GM18867 (cell line): ENCODE measurements around the gene MRTFB.
"Not testable (repeated sequence)": the region's sequence is repeated elsewhere in the genome, so short reads cannot be mapped to it uniquely, and the experiment has no call there.

ENCODE experiments used
- ATAC-seq: cut with Tn5 transposase; IDR thresholded peaks from one replicate; pipeline ENCODE4 v1.9.1; 2021; ENCODE audit warnings: mild to moderate bottlenecking, moderate library complexity; ENCODE audit not compliant: unreplicated experiment

Gene MRTFB

DNA sequence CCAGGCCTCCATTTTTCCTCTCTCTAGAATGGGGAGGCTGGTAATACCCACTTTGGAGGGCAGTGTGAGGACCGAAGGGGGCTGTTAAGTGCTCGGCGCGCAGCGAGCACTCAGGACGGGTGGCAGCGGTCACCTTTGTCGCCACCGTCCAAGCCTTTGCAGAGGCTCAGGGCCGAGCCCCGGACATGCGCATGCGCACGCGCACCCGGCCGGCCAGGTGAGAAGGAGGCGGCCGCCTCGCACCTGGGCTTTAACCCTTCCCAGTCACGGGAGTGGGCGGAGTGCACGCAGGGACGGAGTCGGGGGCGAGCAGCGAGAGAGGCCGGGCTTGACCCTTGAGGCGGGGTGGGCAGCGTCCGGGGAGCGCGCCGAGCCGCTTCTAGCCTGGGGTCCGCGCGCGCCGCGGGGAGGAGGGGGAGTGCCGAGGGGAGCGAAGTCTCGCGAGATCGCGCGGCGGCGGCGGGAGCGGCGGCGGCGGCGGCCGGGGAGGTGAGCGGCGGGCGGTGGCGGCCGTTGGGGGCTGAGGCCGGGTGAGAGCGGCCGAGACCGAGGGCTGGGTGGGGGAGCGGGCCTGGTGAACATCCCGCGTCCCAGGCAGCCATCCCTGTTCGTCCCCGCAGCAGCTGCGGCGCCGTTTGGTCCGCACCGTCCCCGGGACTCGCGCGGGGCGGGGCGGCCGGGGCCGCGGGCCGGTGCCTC lies at the start of gene MRTFB:
Gene MRTFB, plus strand, starts transcription at position 443 of the 699 bp plus-strand sequence. CDS start 69,288 bp downstream, outside the sequence.
- peak; percentile 87 for ATAC-seq

DNA sequence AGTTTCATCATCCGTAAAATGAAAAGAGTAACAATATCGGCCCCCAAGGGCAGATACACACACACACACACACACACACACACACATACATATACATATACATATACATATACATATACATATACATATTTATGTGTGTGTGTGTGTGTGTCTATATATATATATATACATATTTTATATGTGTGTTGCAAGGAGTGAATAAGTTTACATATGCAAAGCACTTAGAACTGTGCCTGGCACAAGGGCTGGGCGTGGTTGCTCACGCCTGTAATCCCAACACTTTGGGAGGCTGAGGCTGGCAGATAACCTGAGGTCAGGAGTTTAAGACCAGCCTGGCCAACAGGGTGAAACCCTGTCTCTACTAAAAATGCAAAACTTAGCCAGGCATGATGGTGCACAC lies 47.6 kb upstream of the MRTFB start:
- not testable (repeated sequence) for ATAC-seq

DNA sequence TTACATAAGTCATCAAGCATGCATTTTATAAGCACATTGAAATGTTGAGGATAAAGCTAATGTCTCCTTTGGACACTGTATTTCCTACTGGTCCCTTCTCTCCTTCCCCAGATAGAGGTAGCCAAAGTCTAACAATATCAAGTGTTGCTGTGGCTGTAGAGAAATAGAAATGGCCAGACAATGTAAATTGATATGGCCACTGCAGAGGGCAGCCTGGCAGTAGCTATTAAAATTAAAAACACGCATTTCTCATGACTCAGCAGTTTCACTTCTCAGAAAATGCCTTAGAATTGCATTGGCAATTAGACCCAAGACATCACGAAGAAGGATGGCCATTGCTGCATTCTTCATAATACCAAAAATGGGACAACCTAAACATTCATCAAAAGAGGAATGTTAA lies 46.8 kb upstream of the MRTFB start:
- ATAC-seq: no peak

DNA sequence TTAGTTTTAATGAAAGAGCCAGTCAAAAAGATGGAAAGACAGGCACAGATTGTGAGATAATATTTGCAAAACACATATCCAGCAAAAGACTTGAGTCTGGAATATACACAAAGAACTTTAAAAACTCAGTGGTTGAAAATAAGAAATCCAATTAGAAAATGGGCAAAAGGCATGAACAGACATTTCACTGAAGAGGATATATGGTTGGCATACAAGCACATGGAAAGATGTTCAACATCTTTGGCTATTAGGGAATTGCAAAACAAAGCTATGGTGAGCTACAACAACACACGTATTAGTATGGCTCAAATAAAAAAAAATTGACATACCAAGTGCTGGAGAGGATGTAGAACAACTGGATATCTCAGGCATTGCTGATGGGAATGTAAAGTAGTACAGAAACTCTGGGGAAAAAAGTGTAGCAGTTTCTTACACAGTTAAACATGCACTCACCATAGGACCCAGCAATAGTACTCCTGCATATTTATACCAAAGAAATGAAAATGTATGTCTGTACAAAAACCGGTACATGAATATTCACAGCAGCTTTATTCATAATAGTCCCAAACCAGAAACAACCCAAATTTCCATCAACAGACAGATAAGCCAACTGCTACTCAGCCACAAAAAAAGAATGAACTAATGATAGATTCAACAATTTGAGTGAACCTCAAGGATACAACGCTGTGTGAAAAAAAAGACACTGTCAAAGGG lies 44.4 kb upstream of the MRTFB start:
- no peak for ATAC-seq

GRCh38 chr16:14028202-14028601 lies 42.9 kb upstream of the MRTFB start:
- no peak for ATAC-seq

DNA sequence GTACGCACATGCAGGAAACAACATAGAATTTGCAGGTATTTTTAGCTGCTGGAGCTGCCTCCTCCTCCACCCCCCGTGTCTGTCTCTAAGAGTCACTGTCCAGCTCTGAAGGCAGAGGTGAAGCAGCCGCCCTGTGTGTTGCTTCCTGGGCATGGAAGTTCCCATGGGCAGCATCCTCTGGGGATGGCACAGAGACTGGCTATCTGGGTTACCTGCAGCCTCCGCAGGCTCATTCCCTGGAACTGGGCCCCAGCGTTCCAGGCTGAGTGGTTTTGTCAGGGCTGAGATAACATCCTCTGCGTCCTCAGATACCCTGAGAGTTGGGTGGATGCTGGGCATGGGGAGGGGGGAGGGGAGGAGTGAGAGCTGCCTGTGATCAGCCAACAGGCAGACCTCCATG lies 41.5 kb upstream of the MRTFB start:
- ATAC-seq: no peak

DNA sequence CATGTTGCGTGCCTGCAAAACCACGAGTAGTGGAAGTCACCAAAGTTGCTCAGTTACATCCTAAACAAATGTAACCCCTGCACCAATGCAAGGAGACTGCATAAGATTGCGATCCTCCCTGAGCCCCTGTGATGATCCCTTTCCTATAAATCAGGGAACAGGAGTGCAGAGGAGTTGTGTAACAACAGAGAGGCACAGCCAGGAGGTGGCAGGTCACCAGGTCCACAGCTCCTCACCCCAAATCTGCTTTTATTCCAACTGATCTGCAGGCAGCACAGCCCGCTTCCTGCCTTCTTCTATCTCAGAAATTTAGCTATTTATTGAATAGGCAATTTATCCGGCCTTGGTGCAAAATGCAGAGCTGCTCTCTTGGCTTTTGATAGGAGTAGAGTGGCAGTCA lies 36.0 kb upstream of the MRTFB start:
- no peak for ATAC-seq

- ATAC-seq: no peak
These were observed 34.2 kb upstream of the MRTFB start for GRCh38 chr16:14036889-14037288.

GRCh38 chr16:14037960-14038359 lies 33.2 kb upstream of the MRTFB start:
- ATAC-seq: no peak

GRCh38 chr16:14041164-14041563 lies 30.0 kb upstream of the MRTFB start:
- no peak for ATAC-seq

GRCh38 chr16:14042706-14043105 lies 28.4 kb upstream of the MRTFB start:
- ATAC-seq: no peak

GRCh38 chr16:14043278-14043677 lies 27.8 kb upstream of the MRTFB start:
- no peak for ATAC-seq

- no peak for ATAC-seq
These were observed 27.3 kb upstream of the MRTFB start for GRCh38 chr16:14043793-14044192.

GRCh38 chr16:14047121-14047859 lies 23.8 kb upstream of the MRTFB start:
- ATAC-seq: not testable (repeated sequence)

GRCh38 chr16:14050291-14051027 lies 20.7 kb upstream of the MRTFB start:
- ATAC-seq: no peak

GRCh38 chr16:14051103-14051729 lies 19.9 kb upstream of the MRTFB start:
- no peak for ATAC-seq

DNA sequence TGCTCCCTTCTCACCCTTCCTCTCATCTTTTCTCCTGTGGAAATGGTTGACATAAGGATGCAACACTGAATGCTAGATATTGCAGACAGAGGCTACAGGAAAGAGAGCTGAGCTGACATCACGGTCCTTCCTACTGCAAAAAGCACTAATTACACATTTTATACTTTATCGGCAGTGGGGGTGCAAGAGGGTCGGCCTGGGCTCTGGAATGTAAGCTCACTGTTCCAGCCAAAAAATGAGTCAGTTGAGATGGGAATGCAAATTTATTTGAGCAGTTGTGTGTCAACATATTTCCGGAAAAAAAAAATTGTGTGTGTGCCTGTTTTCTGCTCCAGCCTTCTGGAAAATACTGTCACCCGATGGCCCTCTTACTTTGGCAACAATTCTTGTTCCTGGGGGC lies 14.1 kb upstream of the MRTFB start:
- no peak for ATAC-seq

DNA sequence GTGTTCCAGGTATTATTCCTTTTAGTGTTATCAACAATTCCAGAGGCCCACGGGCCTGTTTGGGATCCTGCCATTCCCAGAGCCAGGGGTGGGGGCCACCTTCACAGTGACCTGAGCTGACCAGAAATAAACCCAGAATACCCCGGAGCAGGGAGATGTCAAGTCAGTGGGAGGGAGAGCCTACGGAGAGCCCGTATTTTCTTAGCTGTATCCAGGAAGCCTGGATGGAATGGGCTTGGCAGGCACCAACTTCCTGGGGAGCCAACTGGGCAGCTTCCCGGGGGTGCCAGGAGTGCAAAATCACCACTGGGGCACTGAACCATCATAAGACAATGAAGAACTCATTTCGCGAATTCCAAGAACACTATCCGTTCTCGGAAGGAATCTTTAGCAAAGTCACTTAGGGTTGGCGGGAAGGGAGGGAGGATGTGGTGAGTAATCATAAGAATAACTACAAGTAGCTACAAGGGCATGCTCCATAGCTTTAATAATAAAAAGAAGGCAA lies 13.2 kb upstream of the MRTFB start:
- ATAC-seq: no peak

- ATAC-seq: no peak
These were observed 9.3 kb upstream of the MRTFB start for GRCh38 chr16:14061732-14062259.

DNA sequence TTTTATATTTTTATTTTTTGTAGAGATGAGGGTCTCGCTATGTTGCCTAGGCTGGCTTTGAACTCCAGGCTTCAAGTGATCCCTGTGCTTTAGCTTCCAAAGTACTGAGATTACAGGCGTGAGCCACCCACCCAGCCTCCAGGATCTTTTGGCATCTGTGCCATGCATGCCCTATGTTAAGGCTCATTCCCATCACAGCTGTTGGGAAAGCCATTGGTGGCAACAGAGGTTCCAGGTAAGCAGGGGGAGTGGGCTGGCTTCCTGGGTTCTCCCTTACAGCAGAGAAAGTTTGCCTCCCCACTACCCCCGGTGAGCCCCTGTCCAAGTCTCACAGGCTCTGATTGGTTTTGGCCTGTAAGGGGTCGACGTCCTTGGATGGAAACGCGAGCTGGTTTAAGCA lies 8.9 kb upstream of the MRTFB start:
- ATAC-seq: no peak
